B cell (primary cell): ENCODE data around the gene SETD6. TPM values are rescaled to one million over a fixed set of nuclear protein-coding genes. Genes with fewer than 3 reads are reported as not detected.

Experiments used
- ATAC-seq: fragments of 200-7000 bp; cut with Tn5 transposase; one replicate; pipeline ENCODE4 v1.10.0; 2021; ENCODE audit warnings: low read depth, mild to moderate bottlenecking, moderate number of reproducible peaks, moderate library complexity
- CTCF ChIA-PET: fragments of 350-600 bp; sonication (Branson Sonifier 250); formaldehyde crosslinking; loops from one replicate; lab custom pipeline; 2021; ENCODE audit warnings: antibody characterized with exemption, inconsistent platforms; lab: Charles Lee
- POLR2A ChIA-PET: fragments of 350-600 bp; sonication (Branson Sonifier 250); formaldehyde crosslinking; loops from one replicate; lab custom pipeline; 2021; ENCODE audit warnings: antibody characterized with exemption; lab: Charles Lee
- DNase-seq: peaks from one replicate; pipeline ENCODE4 v3.0.0; 2013
- H2AFZ ChIP-seq: 2 replicates; pipeline ENCODE4 v1.6.1; 2012; ENCODE audit warnings: mild to moderate bottlenecking, low read depth, low read length; ENCODE audit not compliant: insufficient read depth, poor library complexity, severe bottlenecking
- H3K27ac ChIP-seq, 2 donors: 1 replicate in 1 of 2; 2 replicates in 1 of 2; pipeline ENCODE4 v1.5.1; 2012 to 2013; ENCODE audit warnings: low read length in 2 of 2, mild to moderate bottlenecking in 2 of 2, moderate library complexity in 1 of 2
- H3K27me3 ChIP-seq, 4 experiments: fragments of 200-600 bp in 1 of 4; sonication (generic) in 1 of 4; replicated peaks in 1 of 4; 1 replicate in 2 of 4; 2 replicates in 2 of 4; pipeline versions ENCODE4 v1.6.1 to v1.7.0; 2013 to 2016; ENCODE audit warnings: low read length in 3 of 4, mild to moderate bottlenecking in 2 of 4, mixed read lengths in 1 of 4, moderate library complexity in 1 of 4; ENCODE audit not compliant: insufficient read depth in 4 of 4, control insufficient read depth in 3 of 4; ENCODE audit errors: control extremely low read depth in 1 of 4
- H3K36me3 ChIP-seq, 2 experiments: replicated peaks in 1 of 2; 1 replicate in 1 of 2; 2 replicates in 1 of 2; pipeline versions ENCODE4 v1.6.1 to v1.7.1; 2013; ENCODE audit warnings: low read length in 1 of 2; ENCODE audit not compliant: insufficient read depth in 2 of 2, control insufficient read depth in 1 of 2; ENCODE audit errors: control extremely low read depth in 1 of 2, extremely low read depth in 1 of 2
- H3K4me1 ChIP-seq, 2 donors: fragments of 200-600 bp in 1 of 2; sonication (generic) in 1 of 2; 1 replicate in 1 of 2; 2 replicates in 1 of 2; pipeline versions ENCODE4 v1.5.1 to v1.6.1; 2013 to 2017; ENCODE audit warnings: low read length in 2 of 2; ENCODE audit not compliant: control insufficient read depth in 2 of 2, insufficient read depth in 2 of 2
- H3K4me2 ChIP-seq: replicated peaks from 2 replicates; pipeline ENCODE3; 2012; ENCODE audit warnings: mild to moderate bottlenecking, low read depth, low read length; ENCODE audit not compliant: poor library complexity, severe bottlenecking
- H3K4me3 ChIP-seq, 5 experiments: fragments of 200-600 bp in 1 of 5; sonication (generic) in 1 of 5; 1 replicate in 3 of 5; 2 replicates in 2 of 5; pipeline versions ENCODE4 v1.5.1 to v1.7.0; 2011 to 2016; ENCODE audit warnings: low read length in 4 of 5, mild to moderate bottlenecking in 4 of 5, low read depth in 2 of 5, control low read depth in 1 of 5, moderate library complexity in 1 of 5; ENCODE audit not compliant: insufficient read depth in 1 of 5; ENCODE audit errors: control extremely low read depth in 1 of 5, extremely low read depth in 1 of 5
- H3K79me2 ChIP-seq: fragments of 200-600 bp; sonication (generic); one replicate; pipeline ENCODE4 v1.6.0; 2016; ENCODE audit warnings: low read length; ENCODE audit not compliant: control insufficient read depth, insufficient read depth
- H3K9ac ChIP-seq: fragments of 200-600 bp; sonication (generic); 2 replicates; pipeline ENCODE4 v1.6.1; 2017; ENCODE audit warnings: mild to moderate bottlenecking, low read length, moderate library complexity
- H3K9me3 ChIP-seq, 3 donors: one replicate each; pipeline versions ENCODE4 v1.6.1 to v1.7.1; 2013; ENCODE audit warnings: low read length in 2 of 3; ENCODE audit not compliant: control insufficient read depth in 2 of 3, insufficient read depth in 1 of 3; ENCODE audit errors: control extremely low read depth in 1 of 3
- H4K20me1 ChIP-seq: 2 replicates; pipeline ENCODE4 v1.6.0; 2012; ENCODE audit warnings: mild to moderate bottlenecking, low read length; ENCODE audit not compliant: insufficient read depth, control insufficient read depth, poor library complexity, severe bottlenecking
- H3K27ac Mint-ChIP-seq: one replicate; pipeline ENCODE4 v1.8.0; 2021; ENCODE audit warnings: mixed read lengths
- H3K27me3 Mint-ChIP-seq: one replicate; pipeline ENCODE4 v1.8.0; 2021; ENCODE audit warnings: mixed read lengths
- H3K4me1 Mint-ChIP-seq: one replicate; pipeline ENCODE4 v1.8.0; 2021; ENCODE audit warnings: mixed read lengths
- H3K4me3 Mint-ChIP-seq: one replicate; pipeline ENCODE4 v1.8.0; 2021; ENCODE audit warnings: mixed read lengths
- H3K9me3 Mint-ChIP-seq: one replicate; pipeline ENCODE4 v1.8.0; 2022; ENCODE audit warnings: mixed read lengths; ENCODE audit not compliant: insufficient read depth
- EZH2 ChIP-seq: IDR thresholded peaks from 2 replicates; pipeline ENCODE4 v1.6.1; 2012; ENCODE audit warnings: borderline replicate concordance, low read depth, mild to moderate bottlenecking, moderate library complexity, low read length; ENCODE audit not compliant: insufficient read depth, poor library complexity, severe bottlenecking
- WGBS: methylation state at CpG from one replicate; pipeline ENCODE4 v1.1.5; 2013; ENCODE audit warnings: missing lambda C conversion rate; ENCODE audit not compliant: insufficient coverage; 5-methylcytosine and 5-hydroxymethylcytosine counted together
- intact Hi-C: fragments of 100-400 bp; cut with micrococcal nuclease; formaldehyde crosslinking; loops from one replicate; pipeline ENCODE4 v1.10.0; 2022
- polyA plus RNA-seq: library from polyadenylated mRNA; depleted of rRNA; stranded (reverse); fragments of >200 nt; gene quantifications from 2 replicates; pipeline ENCODE4 v1.2.3, GENCODE V29; 2012
- total RNA-seq, 2 donors: library from RNA; stranded (reverse); fragments of 120-200 nt in 1 of 2; gene quantifications; 1 replicate in 1 of 2; 2 replicates in 1 of 2; pipeline versions ENCODE4 v1.2.3 to v1.2.4, GENCODE V29; 2013 to 2022
- TF ChIP-seq, protein P1 (sequence below): fragments of 200-600 bp; IDR thresholded peaks from one replicate; pipeline ENCODE4 v1.8.0; 2022; ENCODE audit warnings: antibody characterized with exemption, mild to moderate bottlenecking

The SETD6 gene
- total and polyA plus RNA-seq, 2 donors (not counting 1 experiment from before 2014, with no cell fraction given): 24.2 to 37.4 TPM

DNA sequence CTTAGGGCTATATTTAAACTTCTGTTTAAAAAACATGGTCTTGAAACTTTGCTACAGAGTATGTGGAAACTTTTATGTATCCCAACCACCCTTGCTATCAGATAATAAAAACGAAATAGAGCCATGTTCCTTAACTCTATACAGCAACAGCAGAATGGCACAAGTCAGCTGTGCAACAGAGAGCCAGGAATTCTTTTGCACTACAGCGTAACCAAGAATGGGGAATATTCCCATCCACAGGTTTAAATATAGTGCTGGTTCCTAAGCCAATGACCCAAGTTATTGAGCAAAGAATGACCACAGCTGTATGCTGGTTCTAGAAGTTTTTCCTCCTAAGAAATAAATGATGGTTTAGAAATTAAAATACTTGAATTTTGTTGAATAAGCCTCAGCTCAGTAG is 33.1 kb downstream of the SETD6 start:
- ATAC-seq: no peak
- no peak overlapping the region for H3K27ac Mint-ChIP-seq
- POLR2A ChIA-PET: no interaction called here

GRCh38 chr16:58551496-58551895 is 36.2 kb downstream of the SETD6 start:
- Histone ChIP-seq H2AFZ (no peak overlapping the region), H3K9ac (no peak overlapping the region), H3K27me3 (no peaks in the 10 kb centered on the region), H3K4me3 (no peak overlapping the region), H3K36me3 (peaks cover 5 to 96% of the 10 kb centered on the region in 2 experiments), H3K79me2 (peaks cover 22% of the 10 kb centered on the region), H3K27ac (no peak overlapping the region), H3K4me2 (no peak overlapping the region), H3K9me3 (no peaks in the 10 kb centered on the region), H3K4me1 (no peaks in the 10 kb centered on the region), H4K20me1 (peaks cover 5% of the 10 kb centered on the region)
- H3K4me1 Mint-ChIP-seq: no peaks in the 10 kb centered on the region
- no CpG with 5 or more reads among the region's 3 CpGs for WGBS
- H3K4me3 Mint-ChIP-seq: no peak overlapping the region
- no peaks in the 10 kb centered on the region for H3K9me3 Mint-ChIP-seq
- intact Hi-C loops: no loop called here
- ChIA-PET CTCF (no interaction called here), POLR2A (no interaction called here)
- H3K27ac Mint-ChIP-seq: no peak overlapping the region
- no peak for DNase-seq
- no peak for ATAC-seq
- no peaks in the 10 kb centered on the region for H3K27me3 Mint-ChIP-seq
- TF ChIP-seq, protein P1, sequence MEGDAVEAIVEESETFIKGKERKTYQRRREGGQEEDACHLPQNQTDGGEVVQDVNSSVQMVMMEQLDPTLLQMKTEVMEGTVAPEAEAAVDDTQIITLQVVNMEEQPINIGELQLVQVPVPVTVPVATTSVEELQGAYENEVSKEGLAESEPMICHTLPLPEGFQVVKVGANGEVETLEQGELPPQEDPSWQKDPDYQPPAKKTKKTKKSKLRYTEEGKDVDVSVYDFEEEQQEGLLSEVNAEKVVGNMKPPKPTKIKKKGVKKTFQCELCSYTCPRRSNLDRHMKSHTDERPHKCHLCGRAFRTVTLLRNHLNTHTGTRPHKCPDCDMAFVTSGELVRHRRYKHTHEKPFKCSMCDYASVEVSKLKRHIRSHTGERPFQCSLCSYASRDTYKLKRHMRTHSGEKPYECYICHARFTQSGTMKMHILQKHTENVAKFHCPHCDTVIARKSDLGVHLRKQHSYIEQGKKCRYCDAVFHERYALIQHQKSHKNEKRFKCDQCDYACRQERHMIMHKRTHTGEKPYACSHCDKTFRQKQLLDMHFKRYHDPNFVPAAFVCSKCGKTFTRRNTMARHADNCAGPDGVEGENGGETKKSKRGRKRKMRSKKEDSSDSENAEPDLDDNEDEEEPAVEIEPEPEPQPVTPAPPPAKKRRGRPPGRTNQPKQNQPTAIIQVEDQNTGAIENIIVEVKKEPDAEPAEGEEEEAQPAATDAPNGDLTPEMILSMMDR: no peak
- TF ChIP-seq EZH2: no peak

More for the DNA sequence above, 33.1 kb downstream of the SETD6 start:
- H4K20me1 ChIP-seq: peaks cover 5% of the 10 kb centered on the region
- no peak overlapping the region for H2AFZ ChIP-seq
- no peak overlapping the region for H3K9ac ChIP-seq
- 100% methylated on average over 1 of the region's 2 CpGs for WGBS
- DNase-seq: no peak
- Mint-ChIP-seq H3K9me3 (no peaks in the 10 kb centered on the region), H3K27me3 (no peaks in the 10 kb centered on the region), H3K4me3 (no peak overlapping the region), H3K4me1 (no peaks in the 10 kb centered on the region)
- no peaks in the 10 kb centered on the region for H3K9me3 ChIP-seq
- H3K27ac ChIP-seq: no peak overlapping the region
- no peaks in the 10 kb centered on the region for H3K27me3 ChIP-seq
- H3K4me1 ChIP-seq: no peaks in the 10 kb centered on the region
- TF ChIP-seq, protein P1: no peak
- TF ChIP-seq EZH2: no peak
- peaks cover 8 to 98% of the 10 kb centered on the region in 2 experiments for H3K36me3 ChIP-seq
- CTCF ChIA-PET: interaction anchor here (1.2 kb wide), 1 partner anchor 21 kb away, joined by 3 read pairs; no protein-coding TSS in a partner anchor
- H3K4me2 ChIP-seq: no peak overlapping the region
- peaks cover 17% of the 10 kb centered on the region for H3K79me2 ChIP-seq
- intact Hi-C loops: loop anchor here (5.0 kb wide), 1 partner anchor 34 kb away; no protein-coding TSS in a partner anchor
- no peak overlapping the region for H3K4me3 ChIP-seq
